Keratinocyte (primary cell): ENCODE results near the gene PGM1.

Source experiments
- EZH2 ChIP-seq: IDR thresholded peaks from one replicate; pipeline ENCODE4 v1.6.1; 2012; ENCODE audit warnings: inconsistent platforms, mild to moderate bottlenecking, low read length, moderate library complexity
- TF ChIP-seq, protein P1 (sequence below), 3 experiments: IDR thresholded peaks in 1 of 3; conservative IDR thresholded peaks in 1 of 3; optimal IDR thresholded peaks in 1 of 3; 2 replicates in 2 of 3; 3 replicates in 1 of 3; pipeline versions ENCODE3 to v1.5.1; 2011; ENCODE audit warnings: low read length in 3 of 3, mild to moderate bottlenecking in 3 of 3, moderate library complexity in 2 of 3, control low read depth in 1 of 3, inconsistent platforms in 1 of 3; ENCODE audit not compliant: insufficient read depth in 2 of 3; ENCODE audit errors: extremely low read depth in 1 of 3

DNA sequence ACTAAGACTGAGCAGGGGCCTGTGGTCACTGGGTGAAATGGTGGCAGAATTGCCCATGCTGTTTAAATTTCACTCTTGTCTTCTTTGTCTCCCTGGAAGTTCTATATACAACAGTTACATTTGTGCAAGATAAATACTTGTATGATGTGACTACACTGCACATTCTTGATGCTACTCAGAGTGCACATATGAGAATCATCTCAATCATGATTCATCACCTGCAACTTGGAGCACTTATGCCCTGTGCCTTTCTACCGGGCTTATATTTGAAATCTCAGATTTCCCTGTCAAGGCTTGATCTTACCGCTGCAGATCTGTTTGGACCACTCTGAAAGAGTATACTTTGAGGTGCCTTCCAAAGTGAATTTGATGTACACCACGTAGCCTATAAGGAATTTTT, 10.6 kb downstream of the PGM1 start:
- TF ChIP-seq, protein P1, sequence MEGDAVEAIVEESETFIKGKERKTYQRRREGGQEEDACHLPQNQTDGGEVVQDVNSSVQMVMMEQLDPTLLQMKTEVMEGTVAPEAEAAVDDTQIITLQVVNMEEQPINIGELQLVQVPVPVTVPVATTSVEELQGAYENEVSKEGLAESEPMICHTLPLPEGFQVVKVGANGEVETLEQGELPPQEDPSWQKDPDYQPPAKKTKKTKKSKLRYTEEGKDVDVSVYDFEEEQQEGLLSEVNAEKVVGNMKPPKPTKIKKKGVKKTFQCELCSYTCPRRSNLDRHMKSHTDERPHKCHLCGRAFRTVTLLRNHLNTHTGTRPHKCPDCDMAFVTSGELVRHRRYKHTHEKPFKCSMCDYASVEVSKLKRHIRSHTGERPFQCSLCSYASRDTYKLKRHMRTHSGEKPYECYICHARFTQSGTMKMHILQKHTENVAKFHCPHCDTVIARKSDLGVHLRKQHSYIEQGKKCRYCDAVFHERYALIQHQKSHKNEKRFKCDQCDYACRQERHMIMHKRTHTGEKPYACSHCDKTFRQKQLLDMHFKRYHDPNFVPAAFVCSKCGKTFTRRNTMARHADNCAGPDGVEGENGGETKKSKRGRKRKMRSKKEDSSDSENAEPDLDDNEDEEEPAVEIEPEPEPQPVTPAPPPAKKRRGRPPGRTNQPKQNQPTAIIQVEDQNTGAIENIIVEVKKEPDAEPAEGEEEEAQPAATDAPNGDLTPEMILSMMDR (optimal IDR thresholded peaks at IDR 0.05 in 1 of 3, IDR thresholded peaks at IDR 0.05 in 1 of 3, conservative IDR thresholded peaks at IDR 0.05 in 1 of 3; ENCODE audit: extremely low read depth in 1 of 3, insufficient read depth in 2 of 3, low read length in 3 of 3) = no peak
- TF ChIP-seq EZH2 = no peak
